Measurements from ENCODE around the gene CT45A8. TPM values are rescaled to one million over a fixed set of nuclear protein-coding genes. Genes with fewer than 3 reads are reported as not detected.

CT45A8 gene
- not detected in 2 replicates for total RNA-seq

GRCh38 chrX:135854438-135854837, at the start of gene CT45A8:
Gene CT45A8 (minus strand): TSS chrX:135854538. CDS start chrX:135850783, 3,755 bp downstream.

GRCh38 chrX:135893294-135893817, 39.0 kb upstream of the CT45A8 start, which contains the start of the genes CT45A10 and SAGE1:
Gene CT45A10 (minus strand): TSS chrX:135893444. CDS start chrX:135885344, 8,100 bp downstream.
Gene SAGE1 (plus strand): TSS chrX:135893716. CDS start chrX:135896243, 2,527 bp downstream.

DNA sequence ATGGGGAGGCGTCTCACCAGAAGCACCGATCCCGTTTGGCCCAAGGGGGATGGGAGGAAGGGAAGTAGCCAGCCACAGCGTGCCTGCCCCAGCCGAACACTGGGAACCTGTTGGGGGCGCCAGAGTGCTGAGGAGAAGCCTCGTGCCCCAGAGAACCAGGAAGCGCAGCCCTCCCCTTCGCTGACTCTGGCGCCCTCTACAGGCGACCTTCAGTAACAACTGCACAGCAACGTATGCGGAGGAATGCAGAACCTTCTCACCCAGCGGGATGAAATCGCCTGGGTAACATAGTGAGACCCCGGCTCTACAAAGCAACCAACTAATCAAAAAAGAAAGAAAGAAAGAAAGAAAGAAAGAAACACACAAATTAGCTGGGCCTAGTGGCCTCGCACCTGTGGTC, 17.4 kb upstream of the CT45A8 start, which contains the start of gene CT45A9:
CT45A9 (minus strand) TSS at position 101 of the 400 bp plus-strand sequence. CDS start 3,751 bp downstream, outside the sequence.

GRCh38 chrX:135837180-135837579, 17.2 kb downstream of the CT45A8 start, which contains the start of gene CT45A7:
Gene CT45A7 (minus strand): TSS chrX:135837280. CDS start chrX:135833533, 3,747 bp downstream.

DNA sequence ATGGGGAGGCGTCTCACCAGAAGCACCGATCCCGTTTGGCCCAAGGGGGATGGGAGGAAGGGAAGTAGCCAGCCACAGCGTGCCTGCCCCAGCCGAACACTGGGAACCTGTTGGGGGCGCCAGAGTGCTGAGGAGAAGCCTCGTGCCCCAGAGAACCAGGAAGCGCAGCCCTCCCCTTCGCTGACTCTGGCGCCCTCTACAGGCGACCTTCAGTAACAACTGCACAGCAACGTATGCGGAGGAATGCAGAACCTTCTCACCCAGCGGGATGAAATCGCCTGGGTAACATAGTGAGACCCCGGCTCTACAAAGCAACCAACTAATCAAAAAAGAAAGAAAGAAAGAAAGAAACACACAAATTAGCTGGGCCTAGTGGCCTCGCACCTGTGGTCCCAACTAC, 34.4 kb downstream of the CT45A8 start, which contains the start of gene CT45A2:
CT45A2 (minus strand) TSS at position 101 of the 400 bp plus-strand sequence. CDS start 3,747 bp downstream, outside the sequence.

GRCh38 chrX:135802687-135803086, 51.7 kb downstream of the CT45A8 start, which contains the start of gene CT45A6:
Gene CT45A6 (minus strand): TSS chrX:135802787. CDS start chrX:135798993, 3,794 bp downstream.

Other genes starting within 250 kb of the CT45A8 start
- not detected in 2 replicates for gene CT45A1, start 140.9 kb downstream of the CT45A8 start, total RNA-seq
- not detected in 2 replicates for gene CT45A3, start 86.3 kb downstream of the CT45A8 start, total RNA-seq
- not detected in 2 replicates for gene CT45A5, start 69.0 kb downstream of the CT45A8 start, total RNA-seq
- gene CT45A6, start 51.8 kb downstream of the CT45A8 start, total RNA-seq: not detected in 2 replicates
- gene CT45A2, start 34.5 kb downstream of the CT45A8 start, total RNA-seq: not detected in 2 replicates
- not detected in 2 replicates for gene CT45A7, start 17.3 kb downstream of the CT45A8 start, total RNA-seq
- not detected in 2 replicates for gene CT45A9, start 17.3 kb upstream of the CT45A8 start, total RNA-seq
- gene CT45A10, start 38.9 kb upstream of the CT45A8 start, total RNA-seq: not detected in 2 replicates
- not detected in 2 replicates for gene SAGE1, start 39.2 kb upstream of the CT45A8 start, total RNA-seq
- 11.4 and 12.9 TPM in 2 replicates for gene MMGT1, start 119.5 kb upstream of the CT45A8 start, total RNA-seq
- 21.7 and 32.6 TPM in 2 replicates for gene SLC9A6, start 130.9 kb upstream of the CT45A8 start, total RNA-seq

Data from smooth muscle cell of trachea (primary cell).